NCI-H2196 (cell line): Measurements from ENCODE around the gene CDON.

Source experiments
- DNase-seq: peaks from one replicate; lab custom pipeline; 2025; ENCODE audit not compliant: unreplicated experiment; lab: John Stamatoyannopoulos, UW

Gene CDON

GRCh38 chr11:126062679-126063506 lies at the start of gene CDON:
Gene CDON (minus strand): TSS chr11:126062866. CDS start chr11:126023476, 39,390 bp downstream.
- DNase-seq: peak; percentile 96

- DNase-seq: peak; percentile 38
Observed at GRCh38 chr11:126111458-126112116, 48.9 kb upstream of the CDON start.

- DNase-seq: no peak
Observed at GRCh38 chr11:126109941-126110731, 47.5 kb upstream of the CDON start.

GRCh38 chr11:126106594-126107328 lies 44.1 kb upstream of the CDON start:
- DNase-seq: no peak

GRCh38 chr11:126105748-126106080 lies 43.0 kb upstream of the CDON start:
- DNase-seq: no peak

- DNase-seq: no peak
Observed at GRCh38 chr11:126105022-126105747, 42.5 kb upstream of the CDON start.

GRCh38 chr11:126104420-126104819 lies 41.8 kb upstream of the CDON start:
- peak; percentile 42 for DNase-seq

GRCh38 chr11:126103150-126103549 lies 40.5 kb upstream of the CDON start:
- DNase-seq: no peak

GRCh38 chr11:126102436-126102981 lies 39.8 kb upstream of the CDON start:
- peak; percentile 53 for DNase-seq

- no peak for DNase-seq
Observed at GRCh38 chr11:126101930-126102283, 39.2 kb upstream of the CDON start.

GRCh38 chr11:126101251-126101929 lies 38.7 kb upstream of the CDON start:
- DNase-seq: no peak

GRCh38 chr11:126100716-126101115 lies 38.0 kb upstream of the CDON start:
- DNase-seq: no peak

- DNase-seq: no peak
Observed at GRCh38 chr11:126098204-126098769, 35.6 kb upstream of the CDON start.

- no peak for DNase-seq
Observed at GRCh38 chr11:126095745-126096144, 33.1 kb upstream of the CDON start.

GRCh38 chr11:126090452-126090851 lies 27.8 kb upstream of the CDON start:
- peak; percentile 84 for DNase-seq

- no peak for DNase-seq
Observed at GRCh38 chr11:126088999-126089398, 26.3 kb upstream of the CDON start.

GRCh38 chr11:126086248-126086647 lies 23.6 kb upstream of the CDON start:
- no peak for DNase-seq

- DNase-seq: no peak
Observed at GRCh38 chr11:126084608-126084912, 21.9 kb upstream of the CDON start.

GRCh38 chr11:126083829-126084607 lies 21.4 kb upstream of the CDON start:
- peak; percentile 73 for DNase-seq
